Measurements from ENCODE around the gene RPS19.
A peak's percentile ranks its signal among the peaks of the same experiment; 100 is the strongest.

- TF ChIP-seq, protein P1, sequence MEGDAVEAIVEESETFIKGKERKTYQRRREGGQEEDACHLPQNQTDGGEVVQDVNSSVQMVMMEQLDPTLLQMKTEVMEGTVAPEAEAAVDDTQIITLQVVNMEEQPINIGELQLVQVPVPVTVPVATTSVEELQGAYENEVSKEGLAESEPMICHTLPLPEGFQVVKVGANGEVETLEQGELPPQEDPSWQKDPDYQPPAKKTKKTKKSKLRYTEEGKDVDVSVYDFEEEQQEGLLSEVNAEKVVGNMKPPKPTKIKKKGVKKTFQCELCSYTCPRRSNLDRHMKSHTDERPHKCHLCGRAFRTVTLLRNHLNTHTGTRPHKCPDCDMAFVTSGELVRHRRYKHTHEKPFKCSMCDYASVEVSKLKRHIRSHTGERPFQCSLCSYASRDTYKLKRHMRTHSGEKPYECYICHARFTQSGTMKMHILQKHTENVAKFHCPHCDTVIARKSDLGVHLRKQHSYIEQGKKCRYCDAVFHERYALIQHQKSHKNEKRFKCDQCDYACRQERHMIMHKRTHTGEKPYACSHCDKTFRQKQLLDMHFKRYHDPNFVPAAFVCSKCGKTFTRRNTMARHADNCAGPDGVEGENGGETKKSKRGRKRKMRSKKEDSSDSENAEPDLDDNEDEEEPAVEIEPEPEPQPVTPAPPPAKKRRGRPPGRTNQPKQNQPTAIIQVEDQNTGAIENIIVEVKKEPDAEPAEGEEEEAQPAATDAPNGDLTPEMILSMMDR (IDR thresholded peaks at IDR 0.05): no peak
- TF ChIP-seq POLR2AphosphoS5 (IDR thresholded peaks at IDR 0.05) (peak; percentile 16), POLR2A (IDR thresholded peaks at IDR 0.05) (peak; percentile 42 to 54), EP300 (IDR thresholded peaks at IDR 0.05) (no peak)
Observed at GRCh38 chr19:41882568-41883462, 22.8 kb downstream of the RPS19 start, which contains the start of gene ARHGEF1.
